ENCODE data around the gene HOMER2.
"Not testable (repeated sequence)": the region's sequence is repeated elsewhere in the genome, so short reads cannot be mapped to it uniquely, and the experiment has no call there.

HOMER2 gene
- 0.72 to 2.0 reads per million in 2 donors for total RNA-seq

- no peak for DNase-seq
Measured at GRCh38 chr15:82952158-82953081, at the start of gene HOMER2. Gene HOMER2, minus strand, starts transcription at chr15:82952720. Its CDS starts 185 bp downstream, at chr15:82952535.

GRCh38 chr15:83000672-83001031 is 48.1 kb upstream of the HOMER2 start:
- DNase-seq, result not testable (repeated sequence)

GRCh38 chr15:82999905-83000671 is 47.6 kb upstream of the HOMER2 start:
- no peak for DNase-seq

- no peak for DNase-seq
Measured at GRCh38 chr15:82999426-82999825, 46.9 kb upstream of the HOMER2 start.

GRCh38 chr15:82995938-82996337 is 43.4 kb upstream of the HOMER2 start:
- DNase-seq, result no peak

GRCh38 chr15:82995076-82995475 is 42.6 kb upstream of the HOMER2 start:
- DNase-seq, result no peak

- no peak for DNase-seq
Measured at GRCh38 chr15:82993144-82993543, 40.6 kb upstream of the HOMER2 start.

GRCh38 chr15:82992436-82992998 is 40.0 kb upstream of the HOMER2 start:
- no peak for DNase-seq

GRCh38 chr15:82986442-82986780 is 33.9 kb upstream of the HOMER2 start:
- no peak for DNase-seq

- DNase-seq, result peak; percentile 89
Measured at GRCh38 chr15:82985688-82986441, 33.3 kb upstream of the HOMER2 start, which contains the start of gene RAMAC. Gene RAMAC, plus strand, starts transcription at chr15:82986210. Its CDS starts 2,809 bp downstream, at chr15:82989019.

- no peak for DNase-seq
Measured at GRCh38 chr15:82980981-82981380, 28.5 kb upstream of the HOMER2 start.

- no peak for DNase-seq
Measured at GRCh38 chr15:82979726-82980125, 27.2 kb upstream of the HOMER2 start.

GRCh38 chr15:82978438-82978837 is 25.9 kb upstream of the HOMER2 start:
- DNase-seq, result no peak

- no peak for DNase-seq
Measured at GRCh38 chr15:82977076-82977475, 24.6 kb upstream of the HOMER2 start.

- DNase-seq, result no peak
Measured at GRCh38 chr15:82972990-82973389, 20.5 kb upstream of the HOMER2 start.

- DNase-seq, result no peak
Measured at GRCh38 chr15:82971218-82971984, 18.9 kb upstream of the HOMER2 start.

GRCh38 chr15:82970696-82971095 is 18.2 kb upstream of the HOMER2 start:
- no peak for DNase-seq

GRCh38 chr15:82970078-82970686 is 17.7 kb upstream of the HOMER2 start:
- no peak for DNase-seq

GRCh38 chr15:82969353-82969752 is 16.8 kb upstream of the HOMER2 start:
- DNase-seq, result no peak

GRCh38 chr15:82968066-82968465 is 15.5 kb upstream of the HOMER2 start:
- DNase-seq, result no peak

- no peak for DNase-seq
Measured at GRCh38 chr15:82966671-82967071, 14.2 kb upstream of the HOMER2 start.
